Limb (tissue), 2 donors: ENCODE data around the gene RSBN1.
"Not testable (repeated sequence)": the region's sequence is repeated elsewhere in the genome, so short reads cannot be mapped to it uniquely, and the experiment has no call there.

Experiments used
- DNase-seq, 2 donors: peaks; one replicate each; pipeline ENCODE4 v3.0.0-alpha.2; 2016; ENCODE audit errors: extremely low spot score in 2 of 2

RSBN1 gene

GRCh38 chr1:113782406-113782805 lies 29.9 kb downstream of the RSBN1 start:
- DNase-seq = no peak

DNA sequence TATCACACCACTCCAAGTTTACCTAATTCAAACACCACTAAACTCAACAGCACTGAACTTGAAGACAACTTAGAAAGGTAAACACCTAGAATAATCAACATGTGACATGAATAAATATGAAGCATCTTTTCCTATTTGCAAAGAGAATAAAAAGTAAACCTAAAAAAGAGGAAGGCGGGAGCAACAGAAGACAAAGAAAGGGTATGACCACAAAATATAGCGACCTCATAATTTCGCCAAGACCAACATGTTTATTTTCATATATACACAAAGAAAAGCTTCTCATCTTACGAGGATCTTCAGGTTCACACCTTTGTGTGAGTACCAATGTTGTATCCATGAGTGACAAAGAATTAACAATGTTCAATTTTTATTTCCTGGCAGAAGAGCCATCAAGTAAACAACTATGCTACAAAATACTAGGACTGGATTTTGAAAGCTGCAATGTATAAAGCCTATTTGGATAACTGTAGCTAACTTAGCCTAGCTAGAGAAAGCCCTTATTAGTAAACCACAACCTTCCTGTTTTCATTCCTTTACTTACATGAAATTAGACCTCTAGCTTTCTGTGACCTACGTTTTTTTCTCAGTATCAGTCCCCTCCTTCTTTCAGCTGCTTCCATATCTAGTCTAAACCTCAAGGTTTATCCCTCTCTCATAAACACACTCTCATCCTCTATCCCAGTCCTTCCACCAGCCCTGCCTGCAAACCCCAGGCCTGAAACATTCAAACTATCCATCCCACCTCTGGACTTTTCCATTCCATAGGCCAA lies 31.7 kb downstream of the RSBN1 start:
- no peak for DNase-seq

DNA sequence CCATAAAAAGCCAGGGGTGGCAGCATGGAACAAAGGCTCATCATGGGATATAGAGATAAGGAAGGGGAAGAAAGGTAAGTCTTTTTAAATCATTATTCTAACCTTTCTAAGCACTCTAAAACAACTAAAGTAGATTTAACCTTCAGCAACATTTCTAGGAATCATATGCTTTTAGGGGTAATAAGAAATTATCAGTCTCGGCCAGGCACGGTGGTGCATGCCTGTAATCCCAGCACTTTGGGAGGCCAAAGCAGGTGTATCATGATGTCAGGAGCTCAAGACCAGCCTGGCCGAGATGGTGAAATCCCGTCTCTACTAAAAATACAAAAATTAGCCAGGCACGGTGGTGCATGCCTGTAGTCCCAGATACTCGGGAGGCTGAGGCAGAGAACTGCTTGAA lies 32.7 kb downstream of the RSBN1 start:
- DNase-seq = no peak

DNA sequence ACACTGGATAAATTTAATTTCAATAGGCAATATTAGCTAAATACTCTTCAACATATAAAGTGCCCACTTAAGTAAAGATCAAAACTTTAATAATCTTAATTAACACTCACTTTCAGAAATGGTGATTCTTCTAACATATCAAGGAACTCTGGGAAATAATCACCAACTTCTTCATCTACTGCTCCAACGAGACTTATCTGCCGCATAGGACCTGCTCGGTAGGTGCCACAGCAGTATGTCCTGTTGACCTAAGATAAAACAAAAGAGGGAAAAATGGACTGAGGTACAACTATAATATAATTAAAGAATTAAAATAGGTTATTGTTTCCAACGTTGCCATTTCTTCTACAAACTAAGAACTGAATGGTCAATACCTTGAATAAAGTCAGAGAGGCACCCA lies 34.7 kb downstream of the RSBN1 start:
- DNase-seq = no peak

DNA sequence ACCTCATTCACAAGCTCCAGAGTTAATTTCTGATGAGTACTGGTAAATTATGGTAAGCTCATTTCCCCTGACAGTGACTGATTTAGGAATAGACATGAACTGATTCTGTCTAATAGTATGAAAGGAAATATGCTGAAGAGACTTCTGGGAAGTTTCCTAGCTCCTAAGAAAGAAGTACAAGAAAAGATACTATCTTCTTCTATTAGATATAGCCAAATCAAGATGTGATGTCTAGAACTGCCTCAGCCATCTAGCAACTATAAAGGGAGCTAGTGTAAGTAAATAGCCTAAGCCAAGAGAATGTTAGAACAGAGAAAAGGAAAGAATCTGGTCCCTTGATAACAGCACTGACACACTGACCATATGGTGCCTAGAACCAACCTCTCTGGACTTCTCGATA lies 42.2 kb downstream of the RSBN1 start:
- no peak for DNase-seq

- DNase-seq = no peak
Measured at GRCh38 chr1:113769601-113769970, 42.7 kb downstream of the RSBN1 start.

GRCh38 chr1:113768916-113769600 lies 43.2 kb downstream of the RSBN1 start:
- no peak for DNase-seq

DNA sequence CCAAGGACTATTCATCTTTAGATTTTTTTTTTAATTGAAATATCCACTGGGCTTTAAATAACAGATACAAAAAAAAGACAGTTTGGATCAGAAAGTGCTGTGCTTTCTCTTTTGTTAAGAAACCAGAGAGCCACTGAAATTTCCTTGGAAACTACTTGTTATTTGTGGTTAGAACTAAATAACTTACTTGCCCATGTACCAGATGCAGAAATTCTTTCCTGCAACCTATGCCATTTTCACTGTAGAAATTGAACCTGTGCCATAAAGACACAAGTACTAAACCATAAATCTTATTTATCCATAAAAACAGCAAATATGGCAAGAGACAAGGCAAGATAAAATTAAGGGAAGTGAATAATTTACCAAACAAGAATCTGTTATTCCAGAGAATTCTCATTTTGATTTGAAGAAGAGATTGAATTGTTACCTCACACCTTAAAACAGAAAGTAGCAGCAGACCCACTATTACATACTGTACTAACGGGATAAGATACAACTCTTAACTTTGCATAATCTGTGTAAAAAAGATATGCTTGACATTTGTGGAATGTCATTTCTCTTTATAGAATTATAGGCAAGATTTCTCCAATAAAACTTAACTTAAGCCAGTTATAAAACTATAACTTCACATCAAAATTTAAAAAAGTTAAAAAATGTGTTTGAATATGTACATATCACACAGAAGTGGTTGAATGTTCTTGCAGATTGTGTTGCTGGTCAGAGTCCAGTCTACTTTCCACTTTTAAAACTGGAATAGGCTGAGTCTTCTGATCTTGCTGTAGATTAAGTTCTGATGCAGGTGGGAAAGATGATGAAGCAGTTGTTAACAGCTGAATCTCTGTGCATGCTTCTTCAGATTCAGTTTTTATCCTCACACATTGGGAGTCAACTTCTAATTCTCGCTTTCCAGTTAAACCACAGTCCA lies 46.7 kb downstream of the RSBN1 start:
- DNase-seq = no peak

DNA sequence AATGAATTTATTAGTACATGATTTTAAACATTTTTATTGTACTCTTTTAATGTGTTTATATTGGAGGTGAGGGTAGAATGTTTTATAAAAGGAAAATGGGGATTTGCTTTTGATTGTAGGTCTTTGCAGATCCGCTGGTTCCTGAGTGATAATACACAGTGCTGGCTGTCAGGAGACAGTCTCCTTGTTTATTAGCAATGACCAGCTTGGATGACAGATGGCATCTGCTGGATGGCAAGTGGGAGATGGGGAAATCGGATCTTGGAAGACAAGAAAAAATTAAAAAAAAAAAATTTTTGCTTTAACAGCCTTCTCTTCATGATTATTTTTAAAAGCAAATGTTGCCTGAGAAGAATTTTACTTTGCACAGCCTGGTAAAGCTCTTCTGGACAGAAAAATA lies 48.6 kb downstream of the RSBN1 start:
- DNase-seq = no peak

DNA sequence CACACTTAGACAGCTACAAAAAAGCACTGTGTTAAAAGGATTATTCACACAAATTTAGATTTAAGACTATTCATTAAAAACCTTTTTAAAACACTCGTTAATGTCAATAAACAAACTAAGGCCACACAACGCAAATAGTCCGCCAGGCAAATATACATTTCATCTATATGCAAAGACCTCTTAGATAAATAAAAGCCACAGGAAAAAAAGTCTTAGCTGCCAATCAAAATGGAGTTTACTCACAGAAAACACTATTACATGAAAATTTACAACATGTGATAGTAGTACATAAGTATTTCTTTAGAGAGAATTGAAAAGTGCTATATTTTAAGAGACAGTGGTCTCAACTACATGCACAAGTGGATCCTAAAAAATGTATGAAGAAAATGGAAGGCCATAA lies 50.3 kb downstream of the RSBN1 start:
- DNase-seq = no peak

- no peak for DNase-seq
Measured at GRCh38 chr1:113760102-113761080, 51.9 kb downstream of the RSBN1 start.

- DNase-seq = peak; percentile 51 to 82
Measured at GRCh38 chr1:113759333-113760101, 52.8 kb downstream of the RSBN1 start, which contains the start of gene PHTF1. Gene PHTF1 (minus strand): TSS chr1:113759486. CDS start chr1:113758703, 783 bp downstream.

DNA sequence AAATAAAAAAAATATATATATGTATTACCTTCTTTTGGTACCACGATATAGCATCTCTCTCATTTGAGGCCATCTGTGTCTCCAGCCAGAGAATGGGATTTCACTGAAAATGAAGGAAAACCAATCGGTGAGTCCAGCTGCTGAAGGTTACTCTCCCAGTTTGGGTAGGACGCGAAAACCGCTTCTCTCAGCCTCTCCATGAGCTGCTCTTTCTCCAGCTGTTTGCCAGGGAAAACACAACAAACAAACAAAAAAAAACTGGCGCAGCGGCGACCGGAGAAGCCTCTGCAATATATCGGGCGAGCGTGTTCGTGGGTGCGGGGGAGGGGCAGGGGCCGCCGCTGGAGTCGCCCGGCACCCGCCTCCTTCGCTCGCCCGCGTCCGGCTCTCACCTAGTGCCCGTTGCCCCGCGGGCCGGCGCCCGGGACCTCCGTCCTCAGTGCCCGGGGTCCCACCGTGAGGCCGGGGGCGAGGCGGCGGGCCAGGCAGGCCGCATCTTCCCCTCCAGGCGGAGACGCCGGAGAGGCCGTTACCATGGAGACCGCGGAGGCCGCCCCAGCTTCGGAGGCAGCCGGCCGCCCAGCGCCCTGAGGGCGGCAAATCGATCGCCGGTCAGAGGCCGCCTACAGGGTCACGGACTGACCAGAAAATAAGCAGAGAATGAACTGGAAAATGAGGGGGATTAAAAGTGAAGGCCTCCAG lies 53.5 kb downstream of the RSBN1 start:
- DNase-seq = peak; percentile 27 to 86

GRCh38 chr1:113756461-113756860 lies 55.8 kb downstream of the RSBN1 start:
- DNase-seq = no peak

DNA sequence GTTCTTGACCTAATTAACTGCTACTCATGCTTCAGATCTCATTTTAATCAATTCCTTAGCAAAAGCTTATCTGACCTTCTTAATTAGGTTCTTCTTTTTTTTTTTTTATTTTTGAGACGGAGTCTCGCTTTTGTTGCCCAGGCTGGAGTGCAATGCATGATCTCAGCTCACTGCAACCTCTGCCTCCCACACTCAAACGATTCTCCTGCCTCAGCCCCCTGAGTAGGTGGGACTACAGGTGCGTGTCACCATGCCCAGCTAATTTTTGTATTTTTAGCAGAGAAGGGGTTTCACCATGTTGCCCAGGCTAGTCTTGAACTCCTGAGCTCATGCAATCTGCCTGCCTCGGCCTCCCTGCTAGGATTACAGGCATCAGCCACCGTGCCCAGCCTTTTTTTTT lies 58.9 kb downstream of the RSBN1 start:
- DNase-seq = not testable (repeated sequence)

DNA sequence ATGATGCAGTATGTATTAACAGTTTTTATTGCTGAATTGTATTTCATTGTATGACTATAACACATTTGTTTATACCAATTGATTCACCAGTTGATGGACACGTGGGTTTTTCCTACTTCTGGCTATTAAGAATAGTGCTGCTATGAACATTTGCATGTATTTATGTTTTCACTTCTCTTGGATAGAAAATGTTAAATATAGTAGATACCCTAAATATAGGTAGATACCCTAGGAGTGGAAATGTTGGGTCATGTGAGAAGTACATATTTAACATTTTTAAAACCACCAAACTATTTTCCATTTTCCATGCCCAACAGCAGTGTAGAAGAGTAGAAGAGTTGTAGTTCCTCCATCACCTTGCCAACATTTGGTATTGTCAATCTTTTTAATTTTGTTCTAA lies 60.8 kb downstream of the RSBN1 start:
- DNase-seq = no peak

- no peak for DNase-seq
Measured at GRCh38 chr1:113751114-113751513, 61.2 kb downstream of the RSBN1 start.

DNA sequence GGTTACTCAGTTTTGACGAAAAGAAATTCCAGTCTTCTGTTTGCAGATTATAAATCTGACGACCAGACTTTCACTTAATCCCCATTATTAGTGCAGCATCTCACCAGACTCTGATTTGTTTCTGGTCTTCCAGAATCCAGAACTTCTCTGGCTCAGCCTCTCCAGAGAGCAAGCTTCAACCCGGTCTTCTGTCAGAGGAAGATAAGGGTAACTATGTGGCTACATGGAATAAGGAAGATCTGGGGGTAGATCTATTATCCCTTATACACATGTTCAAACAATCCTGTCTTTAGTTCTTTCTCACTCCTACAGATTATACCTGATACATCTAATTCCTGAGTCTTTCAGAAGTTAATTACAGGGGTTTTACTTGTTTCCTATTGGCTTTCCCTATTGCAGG lies 62.9 kb downstream of the RSBN1 start:
- DNase-seq = no peak

GRCh38 chr1:113747376-113747775 lies 64.9 kb downstream of the RSBN1 start:
- DNase-seq = no peak
